Umbilical cord (tissue), 2 donors: ENCODE results near the gene CDHR3. TPM values are rescaled to one million over a fixed set of nuclear protein-coding genes. Genes with fewer than 3 reads are reported as not detected.
A peak's percentile ranks its signal among the peaks of the same experiment; 100 is the strongest.

Source experiments
- DNase-seq: peaks from one replicate; pipeline ENCODE4 v3.0.0-alpha.2; 2015; ENCODE audit warnings: low spot score
- total RNA-seq: library from RNA; depleted of rRNA; stranded (reverse); fragments of >200 nt; gene quantifications from one replicate; pipeline ENCODE4 v1.2.3, GENCODE V29; 2014; ENCODE audit warnings: low replicate concordance; ENCODE audit not compliant: insufficient read depth

The CDHR3 gene
- total RNA-seq, 1 donor from 2014 or later, result 1.7 TPM

- no peak for DNase-seq
Observed at GRCh38 chr7:106064316-106064715, 101.3 kb downstream of the CDHR3 start.

GRCh38 chr7:106064771-106065574 is 101.9 kb downstream of the CDHR3 start:
- peak; percentile 95 for DNase-seq

GRCh38 chr7:106065575-106066500 is 102.8 kb downstream of the CDHR3 start:
- no peak for DNase-seq

- no peak for DNase-seq
Observed at GRCh38 chr7:106067678-106068077, 104.6 kb downstream of the CDHR3 start.

- peak; percentile 78 for DNase-seq
Observed at GRCh38 chr7:106068538-106068961, 105.5 kb downstream of the CDHR3 start.

- DNase-seq, result peak; percentile 71
Observed at GRCh38 chr7:106068986-106069385, 105.9 kb downstream of the CDHR3 start.

- no peak for DNase-seq
Observed at GRCh38 chr7:106069471-106070200, 106.6 kb downstream of the CDHR3 start.

GRCh38 chr7:106070201-106070551 is 107.1 kb downstream of the CDHR3 start:
- DNase-seq, result no peak

GRCh38 chr7:106070567-106071254 is 107.6 kb downstream of the CDHR3 start:
- no peak for DNase-seq

- DNase-seq, result no peak
Observed at GRCh38 chr7:106071356-106071998, 108.4 kb downstream of the CDHR3 start.

- peak; percentile 86 for DNase-seq
Observed at GRCh38 chr7:106071999-106072714, 109.1 kb downstream of the CDHR3 start.

GRCh38 chr7:106072715-106073091 is 109.6 kb downstream of the CDHR3 start:
- no peak for DNase-seq

- DNase-seq, result no peak
Observed at GRCh38 chr7:106073701-106074100, 110.6 kb downstream of the CDHR3 start.

GRCh38 chr7:106074257-106074656 is 111.2 kb downstream of the CDHR3 start:
- no peak for DNase-seq

GRCh38 chr7:106075937-106076336 is 112.9 kb downstream of the CDHR3 start:
- DNase-seq, result no peak

- no peak for DNase-seq
Observed at GRCh38 chr7:106076537-106076936, 113.5 kb downstream of the CDHR3 start.

GRCh38 chr7:106080300-106080987 is 117.4 kb downstream of the CDHR3 start:
- no peak for DNase-seq

GRCh38 chr7:106082087-106082854 is 119.2 kb downstream of the CDHR3 start:
- no peak for DNase-seq
